K562 (cell line): ENCODE data around the gene MICAL2. TPM values are rescaled to one million over a fixed set of nuclear protein-coding genes. Genes with fewer than 3 reads are reported as not detected.

Experiments used
- BRD9 ChIP-seq: fragments of 450-650 bp; IDR thresholded peaks from 2 replicates; pipeline ENCODE4 v1.6.1; 2018; ENCODE audit warnings: low read depth; ENCODE audit not compliant: partially characterized antibody
- CBX1 ChIP-seq: sonication (generic); IDR thresholded peaks from 2 replicates; pipeline ENCODE4 v1.6.1; 2016; ENCODE audit warnings: antibody characterized with exemption, low read depth, mild to moderate bottlenecking
- L3MBTL2 ChIP-seq: fragments of 450-650 bp; IDR thresholded peaks from 2 replicates; pipeline ENCODE4 v1.6.1; 2016; ENCODE audit warnings: mild to moderate bottlenecking, moderate library complexity
- MGA ChIP-seq: fragments of 450-650 bp; IDR thresholded peaks from 2 replicates; pipeline ENCODE4 v1.6.1; 2016; ENCODE audit warnings: mild to moderate bottlenecking, moderate library complexity
- NFIX ChIP-seq: fragments of 250-450 bp; sonication (Bioruptor Pico); IDR thresholded peaks from 2 replicates; pipeline ENCODE4 v1.4.0; 2020; ENCODE audit warnings: low read depth, mild to moderate bottlenecking, moderate library complexity
- PTRF ChIP-seq: fragments of 450-650 bp; IDR thresholded peaks from 2 replicates; pipeline ENCODE4 v1.6.1; 2016; ENCODE audit warnings: mild to moderate bottlenecking, missing genetic modification characterization, missing compliant biosample characterization
- SP1 ChIP-seq: sonication (generic); formaldehyde crosslinking; IDR thresholded peaks from 2 replicates; pipeline ENCODE4 v1.8.1; 2022; ENCODE audit warnings: mild to moderate bottlenecking, missing genetic modification reagents
- ZBTB1 ChIP-seq: sonication (generic); formaldehyde crosslinking; IDR thresholded peaks from 2 replicates; pipeline ENCODE4 v1.8.1; 2023; ENCODE audit warnings: missing genetic modification reagents, low read depth, mild to moderate bottlenecking, borderline replicate concordance
- ZBTB17 ChIP-seq: fragments of 450-650 bp; formaldehyde crosslinking; IDR thresholded peaks from 2 replicates; pipeline ENCODE4 v1.4.0; 2020; ENCODE audit warnings: mild to moderate bottlenecking
- ZNF511 ChIP-seq: sonication (generic); formaldehyde crosslinking; IDR thresholded peaks from 2 replicates; pipeline ENCODE4 v1.8.0; 2022; ENCODE audit warnings: mild to moderate bottlenecking, missing genetic modification reagents
- ZNF512 ChIP-seq: IDR thresholded peaks from 2 replicates; pipeline ENCODE4 v1.6.1; 2016; ENCODE audit warnings: missing genetic modification characterization, missing compliant biosample characterization
- polyA plus RNA-seq, 8 experiments: library from polyadenylated mRNA; depleted of rRNA in 4 of 8; stranded (reverse) in 5 of 8; unstranded in 3 of 8; fragments of >200 nt; fragmentation: Nextera tagmentation in 2 of 8; fragmentation: Illumina TruSeq in 1 of 8; extraction: Ambion mirVana in 2 of 8; extraction: Trizol in 1 of 8; gene quantifications; 2 replicates each; pipeline versions ENCODE4 v1.2.1 to v1.2.3, GENCODE V29; 2011 to 2014; ENCODE audit warnings: inconsistent platforms in 1 of 8, missing spikeins in 1 of 8
- total RNA-seq, 7 experiments: library from RNA; depleted of rRNA in 6 of 7; stranded (reverse); fragments of >200 nt in 6 of 7; fragmentation: Illumina TruSeq in 2 of 7; extraction: Trizol in 2 of 7; gene quantifications; 2 replicates each; pipeline versions ENCODE4 v1.2.1 to v1.2.3, GENCODE V29; 2011 to 2021; ENCODE audit warnings: low replicate concordance in 1 of 7

The MICAL2 gene
- total and polyA plus RNA-seq, 9 of the 15 experiments (the other 6 are each of a cell fraction or from before 2014, with no cell fraction given) = 4.7 to 64.2 (median 33.6) TPM

- TF ChIP-seq ZNF512 (tag) (no peak), MGA (peak; percentile 51), ZNF511 (no peak), ZBTB1 (CRISPR knock-in tag) (0 out of 2 replicates have a peak, but pooled peaks have one; percentile 22), L3MBTL2 (peak; percentile 12; the same call in 1 of the 2 replicates), SP1 (peak; percentile 33; the same call in 1 of the 2 replicates), BRD9 (peak; percentile 17), PTRF (0 out of 2 replicates have a peak, but pooled peaks have one; percentile 18), ZBTB17 (no peak), NFIX (CRISPR knock-in tag) (peak; percentile 83), CBX1 (no peak)
These were observed 90.0 kb downstream of the MICAL2 start (continued) for GRCh38 chr11:12200279-12200990.
